SK-N-SH treated with all-trans-retinoic acid at 6 μM for 48 hours (cell line): ENCODE measurements around the gene MTMR3.

Source experiments
- ATAC-seq: fragments of 200-7000 bp; cut with Tn5 transposase; 3 replicates; pipeline ENCODE4 v1.9.1; 2020; ENCODE audit warnings: mild to moderate bottlenecking, moderate library complexity
- ARNTL ChIP-seq: fragments of 450-650 bp; formaldehyde crosslinking; IDR thresholded peaks from 2 replicates; pipeline ENCODE4 v1.5.0; 2020; ENCODE audit warnings: low read depth, mild to moderate bottlenecking, moderate library complexity, borderline replicate concordance
- BACH2 ChIP-seq: fragments of 250-450 bp; sonication (Bioruptor Pico); IDR thresholded peaks from 2 replicates; pipeline ENCODE4 v1.9.0; 2021; ENCODE audit warnings: mild to moderate bottlenecking, borderline replicate concordance
- ESRRG ChIP-seq: fragments of 250-450 bp; sonication (Bioruptor Pico); IDR thresholded peaks from 2 replicates; pipeline ENCODE4 v1.6.1; 2021; ENCODE audit warnings: mild to moderate bottlenecking
- GLIS3 ChIP-seq: fragments of 250-450 bp; sonication (Bioruptor Pico); IDR thresholded peaks from 2 replicates; pipeline ENCODE4 v1.5.0; 2020; ENCODE audit warnings: mild to moderate bottlenecking, moderate library complexity
- OSR1 ChIP-seq: fragments of 250-450 bp; sonication (Bioruptor Pico); IDR thresholded peaks from 2 replicates; pipeline ENCODE4 v1.8.0; 2022; ENCODE audit warnings: moderate library complexity, mild to moderate bottlenecking, inconsistent platforms
- PPARA ChIP-seq: fragments of 250-450 bp; sonication (Bioruptor Pico); IDR thresholded peaks from 2 replicates; pipeline ENCODE4 v1.5.0; 2020; ENCODE audit warnings: mild to moderate bottlenecking, borderline replicate concordance
- RARB ChIP-seq: fragments of 250-450 bp; sonication (Bioruptor Pico); IDR thresholded peaks from 2 replicates; pipeline ENCODE4 v1.8.0; 2021; ENCODE audit warnings: mild to moderate bottlenecking, moderate library complexity
- SNAI2 ChIP-seq: fragments of 250-450 bp; sonication (Bioruptor Pico); IDR thresholded peaks from 2 replicates; pipeline ENCODE4 v1.5.0; 2020; ENCODE audit warnings: mild to moderate bottlenecking, moderate library complexity
- TOX ChIP-seq: fragments of 250-450 bp; sonication (Bioruptor Pico); IDR thresholded peaks from 2 replicates; pipeline ENCODE4 v1.8.0; 2021; ENCODE audit warnings: mild to moderate bottlenecking, moderate library complexity, borderline replicate concordance
- ZC3H10 ChIP-seq: fragments of 250-450 bp; sonication (Bioruptor Pico); IDR thresholded peaks from 2 replicates; pipeline ENCODE4 v1.5.1; 2021; ENCODE audit warnings: mild to moderate bottlenecking, moderate library complexity
- ZFP3 ChIP-seq: fragments of 250-450 bp; sonication (Bioruptor Pico); IDR thresholded peaks from 2 replicates; pipeline ENCODE4 v1.5.0; 2020; ENCODE audit warnings: mild to moderate bottlenecking, moderate library complexity
- ZFP30 ChIP-seq: fragments of 450-650 bp; formaldehyde crosslinking; IDR thresholded peaks from 2 replicates; pipeline ENCODE4 v1.5.0; 2022; ENCODE audit warnings: mild to moderate bottlenecking, moderate library complexity
- ZNF565 ChIP-seq: fragments of 450-650 bp; formaldehyde crosslinking; conservative IDR thresholded peaks from 2 replicates; pipeline ENCODE4 v1.5.0; 2020; ENCODE audit warnings: low read depth, mild to moderate bottlenecking, moderate library complexity
- ZNF70 ChIP-seq: fragments of 450-650 bp; formaldehyde crosslinking; IDR thresholded peaks from 2 replicates; pipeline ENCODE4 v1.5.0; 2020; ENCODE audit warnings: mild to moderate bottlenecking, moderate library complexity
- ZNF8 ChIP-seq: fragments of 450-650 bp; formaldehyde crosslinking; IDR thresholded peaks from 2 replicates; pipeline ENCODE4 v1.5.0; 2020; ENCODE audit warnings: mild to moderate bottlenecking, moderate library complexity
- TF ChIP-seq, protein P1 (sequence below): fragments of 250-450 bp; sonication (Bioruptor Pico); IDR thresholded peaks from 2 replicates; pipeline ENCODE4 v1.5.1; 2021; ENCODE audit warnings: mild to moderate bottlenecking, moderate library complexity
- TF ChIP-seq, protein P2 (sequence below): fragments of 250-450 bp; sonication (Bioruptor Pico); IDR thresholded peaks from 2 replicates; pipeline ENCODE4 v1.8.0; 2020; ENCODE audit warnings: mild to moderate bottlenecking, moderate library complexity, borderline replicate concordance
- TF ChIP-seq, protein P3 (sequence below): fragments of 250-450 bp; sonication (Bioruptor Pico); IDR thresholded peaks from 2 replicates; pipeline ENCODE4 v1.5.1; 2020; ENCODE audit warnings: low read depth, mild to moderate bottlenecking, moderate library complexity
- TF ChIP-seq, protein P4 (sequence below): fragments of 250-450 bp; sonication (Bioruptor Pico); IDR thresholded peaks from 2 replicates; pipeline ENCODE4 v1.8.0; 2021; ENCODE audit warnings: low read depth, mild to moderate bottlenecking, moderate library complexity, borderline replicate concordance
- TF ChIP-seq, protein P5 (sequence below): fragments of 250-450 bp; sonication (Bioruptor Pico); IDR thresholded peaks from 2 replicates; pipeline ENCODE4 v1.5.0; 2020; ENCODE audit warnings: mild to moderate bottlenecking, moderate library complexity

Gene MTMR3

DNA sequence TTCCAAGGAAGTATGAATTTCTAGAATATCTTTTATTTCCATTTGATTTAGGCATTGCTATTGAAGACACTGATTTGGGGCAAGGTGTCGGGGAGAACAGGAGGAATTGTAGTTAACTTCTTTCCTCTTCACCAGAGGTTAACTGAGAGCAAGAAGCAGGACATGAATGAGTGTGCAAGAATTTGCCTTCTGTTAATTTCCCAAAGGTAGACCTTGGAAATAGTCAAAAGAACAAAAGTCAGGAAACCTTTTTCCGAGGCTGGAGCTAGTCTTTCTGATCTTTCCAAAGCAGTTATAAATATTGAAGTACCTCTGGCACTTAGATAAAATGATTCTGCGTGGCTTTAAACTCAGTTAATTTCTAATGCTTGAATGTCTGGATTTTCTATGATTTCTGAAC is 66.9 kb downstream of the MTMR3 start:
- ATAC-seq: no peak
- no peak for TF ChIP-seq ZFP30 (CRISPR knock-in tag)
- TF ChIP-seq ZNF70 (CRISPR knock-in tag): no peak
- TF ChIP-seq ESRRG (CRISPR knock-in tag): no peak
- TF ChIP-seq, protein P1, sequence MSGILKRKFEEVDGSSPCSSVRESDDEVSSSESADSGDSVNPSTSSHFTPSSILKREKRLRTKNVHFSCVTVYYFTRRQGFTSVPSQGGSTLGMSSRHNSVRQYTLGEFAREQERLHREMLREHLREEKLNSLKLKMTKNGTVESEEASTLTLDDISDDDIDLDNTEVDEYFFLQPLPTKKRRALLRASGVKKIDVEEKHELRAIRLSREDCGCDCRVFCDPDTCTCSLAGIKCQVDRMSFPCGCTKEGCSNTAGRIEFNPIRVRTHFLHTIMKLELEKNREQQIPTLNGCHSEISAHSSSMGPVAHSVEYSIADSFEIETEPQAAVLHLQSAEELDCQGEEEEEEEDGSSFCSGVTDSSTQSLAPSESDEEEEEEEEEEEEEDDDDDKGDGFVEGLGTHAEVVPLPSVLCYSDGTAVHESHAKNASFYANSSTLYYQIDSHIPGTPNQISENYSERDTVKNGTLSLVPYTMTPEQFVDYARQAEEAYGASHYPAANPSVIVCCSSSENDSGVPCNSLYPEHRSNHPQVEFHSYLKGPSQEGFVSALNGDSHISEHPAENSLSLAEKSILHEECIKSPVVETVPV (CRISPR knock-in tag): no peak
- TF ChIP-seq TOX: no peak
- TF ChIP-seq, protein P2, sequence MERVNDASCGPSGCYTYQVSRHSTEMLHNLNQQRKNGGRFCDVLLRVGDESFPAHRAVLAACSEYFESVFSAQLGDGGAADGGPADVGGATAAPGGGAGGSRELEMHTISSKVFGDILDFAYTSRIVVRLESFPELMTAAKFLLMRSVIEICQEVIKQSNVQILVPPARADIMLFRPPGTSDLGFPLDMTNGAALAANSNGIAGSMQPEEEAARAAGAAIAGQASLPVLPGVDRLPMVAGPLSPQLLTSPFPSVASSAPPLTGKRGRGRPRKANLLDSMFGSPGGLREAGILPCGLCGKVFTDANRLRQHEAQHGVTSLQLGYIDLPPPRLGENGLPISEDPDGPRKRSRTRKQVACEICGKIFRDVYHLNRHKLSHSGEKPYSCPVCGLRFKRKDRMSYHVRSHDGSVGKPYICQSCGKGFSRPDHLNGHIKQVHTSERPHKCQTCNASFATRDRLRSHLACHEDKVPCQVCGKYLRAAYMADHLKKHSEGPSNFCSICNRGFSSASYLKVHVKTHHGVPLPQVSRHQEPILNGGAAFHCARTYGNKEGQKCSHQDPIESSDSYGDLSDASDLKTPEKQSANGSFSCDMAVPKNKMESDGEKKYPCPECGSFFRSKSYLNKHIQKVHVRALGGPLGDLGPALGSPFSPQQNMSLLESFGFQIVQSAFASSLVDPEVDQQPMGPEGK (CRISPR knock-in tag): no peak
- TF ChIP-seq PPARA: no peak
- TF ChIP-seq, protein P3, sequence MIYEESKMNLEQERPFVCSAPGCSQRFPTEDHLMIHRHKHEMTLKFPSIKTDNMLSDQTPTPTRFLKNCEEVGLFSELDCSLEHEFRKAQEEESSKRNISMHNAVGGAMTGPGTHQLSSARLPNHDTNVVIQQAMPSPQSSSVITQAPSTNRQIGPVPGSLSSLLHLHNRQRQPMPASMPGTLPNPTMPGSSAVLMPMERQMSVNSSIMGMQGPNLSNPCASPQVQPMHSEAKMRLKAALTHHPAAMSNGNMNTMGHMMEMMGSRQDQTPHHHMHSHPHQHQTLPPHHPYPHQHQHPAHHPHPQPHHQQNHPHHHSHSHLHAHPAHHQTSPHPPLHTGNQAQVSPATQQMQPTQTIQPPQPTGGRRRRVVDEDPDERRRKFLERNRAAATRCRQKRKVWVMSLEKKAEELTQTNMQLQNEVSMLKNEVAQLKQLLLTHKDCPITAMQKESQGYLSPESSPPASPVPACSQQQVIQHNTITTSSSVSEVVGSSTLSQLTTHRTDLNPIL: no peak

DNA sequence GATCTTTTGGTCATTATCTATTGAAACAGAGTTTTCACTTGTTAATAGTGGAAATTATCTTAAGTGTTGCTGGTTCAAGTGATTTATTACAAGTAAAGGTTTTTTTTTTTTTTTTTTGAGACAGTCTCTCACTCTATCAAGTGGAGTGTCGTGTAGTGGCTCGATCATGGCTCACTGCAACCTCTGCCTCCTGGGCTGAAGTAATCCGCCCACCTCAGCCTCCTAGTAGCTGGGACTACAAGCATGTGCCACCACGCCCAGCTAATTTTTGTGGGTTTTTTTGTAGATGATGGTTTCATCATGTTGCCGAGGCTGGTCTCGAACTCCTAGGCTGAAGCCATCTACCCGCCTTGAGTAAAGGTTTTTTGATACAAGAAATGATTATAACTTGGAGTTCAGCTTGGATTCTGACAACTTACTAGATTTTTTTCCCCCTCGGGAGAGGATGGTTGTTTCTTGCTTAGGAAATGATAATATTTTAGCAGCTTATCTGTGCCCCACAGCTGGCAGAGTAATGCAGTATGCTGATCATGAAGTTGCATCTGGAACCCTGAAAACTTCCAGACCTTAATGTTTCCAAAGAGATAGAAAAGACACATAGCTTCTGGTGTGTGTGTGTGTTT is 68.9 kb downstream of the MTMR3 start:
- ATAC-seq: no peak
- TF ChIP-seq PPARA (no peak), ESRRG (CRISPR knock-in tag) (no peak), ZNF565 (CRISPR knock-in tag) (no peak)

DNA sequence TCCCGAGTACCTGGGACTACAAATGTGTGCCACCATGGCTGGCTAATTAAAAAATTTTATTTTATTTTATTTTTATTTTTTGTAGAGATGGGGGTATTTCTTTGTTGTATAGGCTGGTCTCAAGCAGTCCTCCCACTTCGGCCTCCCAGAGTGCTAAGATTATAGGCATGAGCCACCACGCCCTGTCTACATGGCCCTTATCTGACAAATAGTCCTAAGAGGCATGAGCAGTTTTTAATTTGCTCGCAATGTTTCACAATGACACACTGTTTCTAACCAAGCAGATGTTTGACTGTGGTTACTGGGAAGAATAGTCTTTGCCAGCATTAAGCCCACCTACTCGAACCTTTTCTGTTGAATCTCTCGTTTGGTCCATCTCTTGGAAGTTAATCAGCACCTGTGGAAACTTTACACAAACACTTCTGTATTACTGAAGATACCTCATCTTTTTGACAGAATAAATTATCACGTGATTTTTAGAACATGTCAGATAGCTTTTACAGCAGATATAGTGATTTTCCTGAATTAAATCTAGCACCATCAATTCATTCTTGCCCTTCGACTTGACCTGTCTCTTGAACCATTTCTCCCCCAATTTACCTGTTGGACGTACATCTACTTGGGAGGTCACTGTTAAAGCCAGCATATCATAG is 71.4 kb downstream of the MTMR3 start:
- no peak for ATAC-seq
- TF ChIP-seq ZNF8 (CRISPR knock-in tag): no peak
- TF ChIP-seq ZFP3 (CRISPR knock-in tag): no peak
- TF ChIP-seq, protein P4, sequence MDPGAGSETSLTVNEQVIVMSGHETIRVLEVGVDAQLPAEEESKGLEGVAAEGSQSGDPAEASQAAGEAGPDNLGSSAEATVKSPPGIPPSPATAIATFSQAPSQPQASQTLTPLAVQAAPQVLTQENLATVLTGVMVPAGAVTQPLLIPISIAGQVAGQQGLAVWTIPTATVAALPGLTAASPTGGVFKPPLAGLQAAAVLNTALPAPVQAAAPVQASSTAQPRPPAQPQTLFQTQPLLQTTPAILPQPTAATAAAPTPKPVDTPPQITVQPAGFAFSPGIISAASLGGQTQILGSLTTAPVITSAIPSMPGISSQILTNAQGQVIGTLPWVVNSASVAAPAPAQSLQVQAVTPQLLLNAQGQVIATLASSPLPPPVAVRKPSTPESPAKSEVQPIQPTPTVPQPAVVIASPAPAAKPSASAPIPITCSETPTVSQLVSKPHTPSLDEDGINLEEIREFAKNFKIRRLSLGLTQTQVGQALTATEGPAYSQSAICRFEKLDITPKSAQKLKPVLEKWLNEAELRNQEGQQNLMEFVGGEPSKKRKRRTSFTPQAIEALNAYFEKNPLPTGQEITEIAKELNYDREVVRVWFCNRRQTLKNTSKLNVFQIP: no peak
- TF ChIP-seq ESRRG (CRISPR knock-in tag): no peak
- TF ChIP-seq ZNF565 (CRISPR knock-in tag): no peak
- no peak for TF ChIP-seq ZNF70 (CRISPR knock-in tag)
- no peak for TF ChIP-seq OSR1
- TF ChIP-seq SNAI2 (CRISPR knock-in tag): no peak
- no peak for TF ChIP-seq BACH2 (CRISPR knock-in tag)
- TF ChIP-seq PPARA: no peak
- no peak for TF ChIP-seq ZFP30 (CRISPR knock-in tag)
- no peak for TF ChIP-seq ARNTL
- no peak for TF ChIP-seq ZC3H10
- TF ChIP-seq GLIS3 (CRISPR knock-in tag): no peak
- TF ChIP-seq, protein P5, sequence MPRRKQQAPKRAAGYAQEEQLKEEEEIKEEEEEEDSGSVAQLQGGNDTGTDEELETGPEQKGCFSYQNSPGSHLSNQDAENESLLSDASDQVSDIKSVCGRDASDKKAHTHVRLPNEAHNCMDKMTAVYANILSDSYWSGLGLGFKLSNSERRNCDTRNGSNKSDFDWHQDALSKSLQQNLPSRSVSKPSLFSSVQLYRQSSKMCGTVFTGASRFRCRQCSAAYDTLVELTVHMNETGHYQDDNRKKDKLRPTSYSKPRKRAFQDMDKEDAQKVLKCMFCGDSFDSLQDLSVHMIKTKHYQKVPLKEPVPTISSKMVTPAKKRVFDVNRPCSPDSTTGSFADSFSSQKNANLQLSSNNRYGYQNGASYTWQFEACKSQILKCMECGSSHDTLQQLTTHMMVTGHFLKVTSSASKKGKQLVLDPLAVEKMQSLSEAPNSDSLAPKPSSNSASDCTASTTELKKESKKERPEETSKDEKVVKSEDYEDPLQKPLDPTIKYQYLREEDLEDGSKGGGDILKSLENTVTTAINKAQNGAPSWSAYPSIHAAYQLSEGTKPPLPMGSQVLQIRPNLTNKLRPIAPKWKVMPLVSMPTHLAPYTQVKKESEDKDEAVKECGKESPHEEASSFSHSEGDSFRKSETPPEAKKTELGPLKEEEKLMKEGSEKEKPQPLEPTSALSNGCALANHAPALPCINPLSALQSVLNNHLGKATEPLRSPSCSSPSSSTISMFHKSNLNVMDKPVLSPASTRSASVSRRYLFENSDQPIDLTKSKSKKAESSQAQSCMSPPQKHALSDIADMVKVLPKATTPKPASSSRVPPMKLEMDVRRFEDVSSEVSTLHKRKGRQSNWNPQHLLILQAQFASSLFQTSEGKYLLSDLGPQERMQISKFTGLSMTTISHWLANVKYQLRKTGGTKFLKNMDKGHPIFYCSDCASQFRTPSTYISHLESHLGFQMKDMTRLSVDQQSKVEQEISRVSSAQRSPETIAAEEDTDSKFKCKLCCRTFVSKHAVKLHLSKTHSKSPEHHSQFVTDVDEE (CRISPR knock-in tag): no peak
- no peak for TF ChIP-seq RARB (CRISPR knock-in tag)
- TF ChIP-seq, protein P1 (CRISPR knock-in tag): no peak
